DLD1 (cell line): ENCODE results near the gene DISC1.

Source experiments
- in situ Hi-C: cut with HindIII; loops from 2 replicates; pipeline ENCODE4 v1.10.0; 2017; ENCODE audit warnings: low sequenced_read_pairs

DISC1 gene

DNA sequence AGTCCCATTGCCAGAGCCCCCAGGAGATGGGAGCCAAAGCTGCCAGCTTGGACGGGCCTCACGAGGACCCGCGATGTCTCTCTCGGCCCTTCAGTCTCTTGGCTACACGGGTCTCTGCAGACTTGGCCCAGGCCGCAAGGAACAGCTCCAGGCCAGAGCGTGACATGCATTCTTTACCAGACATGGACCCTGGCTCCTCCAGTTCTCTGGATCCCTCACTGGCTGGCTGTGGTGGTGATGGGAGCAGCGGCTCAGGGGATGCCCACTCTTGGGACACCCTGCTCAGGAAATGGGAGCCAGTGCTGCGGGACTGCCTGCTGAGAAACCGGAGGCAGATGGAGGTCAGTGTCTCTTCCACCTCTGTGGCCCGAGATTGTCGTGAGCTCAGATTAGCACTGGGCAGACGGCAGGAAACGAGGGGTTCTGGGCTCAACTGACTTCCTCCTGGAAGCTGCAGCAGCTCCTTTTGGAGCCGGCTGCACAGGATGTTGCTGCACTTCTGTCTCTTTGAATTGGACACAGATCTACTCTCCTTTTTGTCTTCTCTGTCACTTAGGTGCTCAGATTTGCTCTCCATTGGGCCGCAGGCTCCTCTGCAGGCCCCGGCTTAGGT, 68.0 kb downstream of the DISC1 start:
- in situ Hi-C loops = no loop called here

GRCh38 chr1:231695439-231696255, 69.1 kb downstream of the DISC1 start:
- in situ Hi-C loops = no loop called here

DNA sequence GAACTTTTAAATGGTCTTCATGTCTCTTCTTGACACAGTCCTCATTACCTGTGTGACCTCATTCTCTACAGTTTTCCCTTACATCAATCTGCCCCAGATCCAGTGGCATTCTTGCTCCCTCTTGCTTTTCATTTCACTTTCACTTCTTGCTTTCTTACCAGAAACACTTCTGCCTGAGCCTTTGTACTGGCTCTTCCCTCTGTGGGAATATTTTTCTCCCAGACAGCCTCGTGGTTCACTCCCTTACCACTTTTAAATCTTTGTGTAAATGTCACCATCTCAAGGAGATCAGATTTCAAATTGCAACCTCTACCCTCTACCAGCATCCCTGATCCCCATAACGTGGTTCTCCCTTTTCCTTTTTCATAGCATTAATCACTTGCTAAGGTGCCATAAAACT, 73.2 kb downstream of the DISC1 start:
- in situ Hi-C loops = no loop called here

- in situ Hi-C loops = no loop called here
Observed at GRCh38 chr1:231701306-231701705, 74.7 kb downstream of the DISC1 start.

DNA sequence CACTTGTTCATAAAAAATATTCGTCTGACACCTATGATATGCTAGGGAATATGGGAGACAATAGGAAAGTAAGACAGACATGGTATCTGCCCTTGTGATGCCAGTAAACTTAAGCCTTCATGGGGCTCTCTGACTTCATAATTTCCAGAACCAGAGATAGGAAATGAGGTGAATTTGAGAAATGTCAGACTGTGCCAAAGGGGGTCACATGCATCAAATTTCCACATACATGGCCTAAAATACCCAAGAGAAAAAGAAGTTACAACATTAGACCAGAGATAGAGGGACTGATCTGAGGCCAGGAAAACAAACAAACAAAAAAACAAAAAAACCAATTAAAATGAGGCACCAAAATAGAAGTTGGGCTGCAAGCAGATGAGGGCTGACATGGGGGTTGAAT, 75.7 kb downstream of the DISC1 start:
- in situ Hi-C loops = no loop called here

DNA sequence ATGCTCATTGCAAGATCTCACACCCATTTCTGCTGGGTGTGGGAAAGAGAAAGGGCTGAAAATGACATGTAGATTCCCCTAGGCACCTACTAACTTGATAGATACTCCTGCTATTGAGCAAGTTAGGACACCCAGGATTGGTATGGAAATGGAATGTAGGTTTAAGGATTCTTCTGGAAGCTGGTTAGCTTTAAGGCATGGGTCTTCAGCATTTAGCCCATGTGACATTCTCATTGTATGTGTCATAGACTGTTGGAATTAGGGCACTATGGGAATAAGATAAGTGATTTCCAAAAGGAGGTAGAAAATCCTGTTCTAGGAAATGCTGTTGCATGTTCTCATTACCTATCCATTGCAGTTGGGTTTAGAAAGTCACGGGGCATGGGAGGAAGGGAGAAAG, 76.2 kb downstream of the DISC1 start:
- in situ Hi-C loops = no loop called here

- in situ Hi-C loops = no loop called here
Observed at GRCh38 chr1:231705806-231706760, 79.5 kb downstream of the DISC1 start.

- in situ Hi-C loops = no loop called here
Observed at GRCh38 chr1:231706934-231707333, 80.3 kb downstream of the DISC1 start.

- in situ Hi-C loops = no loop called here
Observed at GRCh38 chr1:231707407-231707806, 80.8 kb downstream of the DISC1 start.

- in situ Hi-C loops = no loop called here
Observed at GRCh38 chr1:231708394-231708793, 81.8 kb downstream of the DISC1 start.

DNA sequence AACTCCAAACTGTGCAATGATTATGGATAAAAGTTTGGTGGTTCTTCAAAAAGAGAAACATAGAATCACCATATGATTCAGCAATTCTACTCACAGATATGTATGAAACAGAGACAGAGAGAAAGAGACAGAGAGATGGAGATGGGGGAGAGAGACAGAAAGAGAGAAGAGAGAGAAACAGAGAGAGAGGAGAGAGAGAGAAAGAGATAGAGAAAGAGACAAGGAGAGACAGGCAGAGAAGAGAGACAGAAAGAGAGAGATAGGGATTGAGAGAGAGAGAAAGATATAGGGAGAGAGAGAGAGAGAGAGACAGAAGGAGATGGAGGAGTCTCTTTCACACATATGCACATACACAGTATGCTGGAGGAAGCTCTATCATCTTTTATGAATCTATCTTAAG, 87.8 kb downstream of the DISC1 start:
- in situ Hi-C loops = no loop called here

DNA sequence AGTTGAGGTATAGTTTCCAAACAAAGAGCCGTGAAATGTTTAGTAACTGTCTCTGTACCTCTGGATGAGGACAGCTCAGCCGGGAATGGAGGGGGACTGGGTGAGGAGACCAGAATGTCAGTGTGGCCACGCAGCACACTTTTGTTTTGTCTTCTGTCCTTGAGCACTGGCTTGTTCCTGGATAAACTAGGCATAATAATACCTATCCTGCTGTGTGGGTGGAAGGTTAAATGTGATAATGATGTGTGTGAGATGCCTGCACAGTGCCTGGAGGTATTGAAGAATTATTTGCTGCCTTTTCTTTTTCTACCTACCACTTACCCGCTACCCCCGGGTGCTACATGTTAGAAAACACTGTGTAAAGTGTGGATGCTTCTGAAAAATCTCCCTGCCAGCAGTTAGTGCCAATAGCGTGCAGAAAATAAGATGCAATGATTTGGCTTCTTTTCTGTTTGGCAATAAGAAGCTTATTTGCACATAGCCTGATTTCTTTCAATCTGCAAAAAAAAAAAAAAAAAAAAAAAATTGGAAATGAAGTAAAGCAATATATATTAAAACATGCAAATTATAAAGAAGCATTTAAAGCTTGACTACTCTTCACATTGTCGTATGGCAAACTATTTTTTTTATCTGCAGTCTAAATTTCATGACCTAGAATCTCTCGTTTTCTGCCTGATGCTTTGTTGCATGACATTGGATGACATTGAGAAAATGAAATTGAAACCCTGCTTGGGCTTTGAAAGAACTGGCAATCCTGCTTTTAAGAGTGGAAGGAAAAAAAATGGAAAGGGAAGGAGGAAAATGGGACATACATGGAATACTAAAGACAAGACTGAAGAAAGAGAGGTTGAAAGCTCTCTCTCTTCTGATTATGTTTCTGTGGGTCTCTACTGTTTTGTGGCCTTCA, 89.5 kb downstream of the DISC1 start:
- in situ Hi-C loops = no loop called here

DNA sequence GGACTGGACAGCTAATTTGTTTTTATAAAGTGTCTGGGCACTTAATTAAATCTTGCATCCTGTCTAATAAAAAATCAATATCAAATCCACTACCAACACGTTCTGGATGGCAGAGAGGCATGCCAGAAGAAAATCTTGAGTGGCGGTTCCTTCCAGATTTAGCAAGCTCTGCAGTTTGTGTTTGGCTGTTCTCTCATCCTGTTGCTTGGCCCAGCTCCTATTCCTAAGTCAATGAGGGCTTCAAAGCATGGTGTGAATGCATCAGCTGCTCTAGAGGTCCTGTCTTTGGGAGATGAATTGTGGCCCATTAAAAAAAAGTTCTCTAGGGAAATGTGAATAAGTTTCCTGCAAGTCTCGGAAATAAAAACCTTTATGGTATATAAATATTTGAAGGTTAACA, 90.3 kb downstream of the DISC1 start:
- in situ Hi-C loops = no loop called here

DNA sequence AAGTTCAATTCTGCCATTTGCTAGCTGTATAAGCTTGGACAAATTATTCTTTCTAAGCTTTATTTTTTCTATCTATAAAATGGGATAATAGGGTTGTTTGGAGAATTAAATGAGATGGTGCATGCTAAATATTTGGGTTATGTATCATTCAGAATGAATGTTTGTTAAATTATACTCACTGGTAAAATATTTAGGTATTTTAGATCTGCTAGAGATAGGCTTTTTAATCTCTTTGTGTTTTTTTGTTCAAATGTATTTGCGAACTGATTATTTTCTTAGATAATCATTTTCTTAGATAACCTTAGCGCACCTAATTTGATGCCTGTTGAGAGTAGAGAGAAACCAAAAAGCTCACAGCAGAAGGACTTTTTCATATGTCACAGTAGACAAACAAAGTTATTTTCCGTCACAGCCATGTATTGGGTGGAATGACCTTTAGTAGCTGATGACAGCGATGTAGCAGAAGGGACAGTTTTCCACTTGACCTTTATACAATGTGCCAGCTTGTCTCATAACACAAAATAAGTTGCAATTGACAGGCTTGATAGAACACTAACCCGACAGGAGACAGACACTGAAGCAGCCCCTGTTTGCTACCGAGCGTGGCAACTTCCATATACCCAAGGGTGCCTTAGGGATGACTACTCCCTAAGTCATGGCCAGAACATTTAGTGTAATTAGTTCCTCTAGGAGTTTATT, 93.0 kb downstream of the DISC1 start:
- in situ Hi-C loops = no loop called here

GRCh38 chr1:231720652-231721325, 94.2 kb downstream of the DISC1 start:
- in situ Hi-C loops = no loop called here

GRCh38 chr1:231721436-231721835, 94.8 kb downstream of the DISC1 start:
- in situ Hi-C loops = no loop called here

GRCh38 chr1:231722356-231722755, 95.8 kb downstream of the DISC1 start:
- in situ Hi-C loops = no loop called here

DNA sequence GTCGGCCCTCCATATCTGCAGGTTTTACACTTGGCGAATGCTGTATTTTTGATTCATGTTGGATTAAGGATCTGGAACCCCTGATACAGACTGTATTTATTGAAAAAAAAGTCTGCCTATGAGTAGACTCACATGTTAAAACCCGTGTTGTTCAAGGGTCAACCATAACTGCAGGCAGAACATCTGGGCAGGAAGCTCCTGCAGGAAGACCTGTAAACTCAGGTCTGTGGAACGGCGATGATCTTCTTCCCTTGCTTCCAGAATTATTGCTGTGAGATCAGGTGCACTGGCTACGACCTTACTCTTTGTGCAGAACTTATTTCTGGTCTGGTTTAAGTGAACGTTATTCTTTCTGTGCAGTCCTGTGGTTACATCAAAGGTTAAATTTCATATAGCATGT, 96.6 kb downstream of the DISC1 start:
- in situ Hi-C loops = no loop called here

DNA sequence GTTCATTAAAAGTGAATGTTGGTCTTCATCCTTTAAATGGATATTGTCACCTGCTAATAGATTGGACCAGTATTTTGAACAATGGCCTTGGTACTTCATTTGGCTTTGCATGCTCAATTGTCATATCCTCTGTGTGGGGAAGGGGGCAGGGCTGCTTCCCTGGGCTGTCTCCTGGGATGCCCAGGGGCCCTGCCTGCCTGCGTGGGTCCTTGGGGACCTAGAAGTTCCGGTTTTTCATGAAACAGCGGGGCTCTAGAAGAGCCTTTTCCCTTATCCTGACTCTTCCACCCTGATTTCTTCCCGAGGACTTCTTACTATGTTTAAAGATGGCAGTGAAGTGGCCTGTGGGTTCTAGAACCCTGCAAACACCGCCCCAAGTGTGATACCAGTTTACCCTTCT, 97.5 kb downstream of the DISC1 start:
- in situ Hi-C loops = no loop called here
